GM18870 (cell line): ENCODE measurements around the gene ETV7.
A peak's percentile ranks its signal among the peaks of the same experiment; 100 is the strongest.
"Not testable (repeated sequence)": the region's sequence is repeated elsewhere in the genome, so short reads cannot be mapped to it uniquely, and the experiment has no call there.

Experiments used
- ATAC-seq: cut with Tn5 transposase; IDR thresholded peaks from one replicate; pipeline ENCODE4 v1.9.1; 2021; ENCODE audit warnings: moderate library complexity; ENCODE audit not compliant: unreplicated experiment

ETV7 gene

DNA sequence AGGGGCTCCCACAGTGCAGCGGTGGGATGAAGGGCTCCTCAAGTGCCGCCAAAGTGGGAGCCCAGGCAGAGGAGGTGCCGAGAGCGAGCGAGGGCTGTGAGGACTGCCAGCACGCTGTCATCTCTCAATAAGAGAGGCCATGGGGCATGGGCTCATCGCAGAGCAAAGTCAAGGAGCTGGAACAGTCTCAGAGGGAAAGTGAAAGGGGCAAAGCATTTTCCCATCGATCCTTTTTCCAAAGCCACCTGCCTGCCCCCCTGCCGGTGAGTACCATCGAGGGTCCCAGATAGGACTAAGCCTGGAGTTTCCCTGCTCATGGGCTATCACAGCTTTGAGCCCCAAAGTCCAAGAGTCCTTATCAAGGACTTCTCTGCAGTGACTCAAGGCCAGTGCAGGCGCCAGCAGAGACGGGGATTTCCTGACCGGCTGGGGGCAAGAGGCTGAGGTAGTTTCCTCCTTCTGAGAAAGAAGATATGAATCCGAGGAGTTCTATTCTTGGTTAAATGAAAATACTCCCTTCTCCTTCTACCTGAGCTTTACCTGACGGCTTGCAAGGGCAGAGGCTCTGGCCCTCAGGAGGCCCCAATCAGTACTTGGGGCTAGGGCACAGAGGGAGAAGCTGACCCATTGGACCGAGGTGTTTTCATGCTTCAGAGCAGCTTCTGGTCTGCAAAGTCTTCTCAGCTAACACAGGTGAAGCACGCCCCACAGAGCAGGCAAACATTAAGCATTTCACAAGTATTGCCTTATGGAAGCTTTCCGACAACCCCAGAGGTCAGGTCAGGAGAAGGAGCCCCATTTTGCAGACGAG is 22.6 kb downstream of the ETV7 start:
- ATAC-seq, result no peak

DNA sequence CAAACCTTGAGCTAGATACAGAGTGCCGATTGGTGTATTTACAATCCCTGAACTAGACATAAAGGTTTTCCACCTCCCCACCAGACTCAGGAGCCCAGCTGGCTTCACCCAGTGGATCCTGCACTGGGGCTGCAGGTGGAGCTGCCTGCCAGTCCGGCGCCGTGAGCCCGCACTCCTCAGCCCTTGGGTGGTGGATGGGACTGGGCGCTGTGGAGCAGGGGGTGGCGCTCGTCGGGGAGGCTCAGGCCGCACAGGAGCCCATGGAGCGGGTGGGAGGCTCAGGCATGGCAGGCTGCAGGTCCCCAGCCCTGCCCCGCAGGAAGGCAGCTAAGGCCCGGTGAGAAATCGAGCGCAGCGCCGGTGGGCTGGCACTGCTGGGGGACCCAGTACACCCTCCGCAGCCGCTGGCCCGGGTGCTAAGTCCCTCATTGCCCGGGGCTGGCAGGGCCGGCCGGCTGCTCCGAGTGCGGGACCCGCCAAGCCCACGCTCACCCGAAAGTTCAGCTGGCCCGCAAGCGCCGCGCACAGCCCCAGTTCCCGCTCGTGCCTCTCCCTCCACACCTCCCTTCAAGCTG is 23.3 kb downstream of the ETV7 start:
- not testable (repeated sequence) for ATAC-seq

DNA sequence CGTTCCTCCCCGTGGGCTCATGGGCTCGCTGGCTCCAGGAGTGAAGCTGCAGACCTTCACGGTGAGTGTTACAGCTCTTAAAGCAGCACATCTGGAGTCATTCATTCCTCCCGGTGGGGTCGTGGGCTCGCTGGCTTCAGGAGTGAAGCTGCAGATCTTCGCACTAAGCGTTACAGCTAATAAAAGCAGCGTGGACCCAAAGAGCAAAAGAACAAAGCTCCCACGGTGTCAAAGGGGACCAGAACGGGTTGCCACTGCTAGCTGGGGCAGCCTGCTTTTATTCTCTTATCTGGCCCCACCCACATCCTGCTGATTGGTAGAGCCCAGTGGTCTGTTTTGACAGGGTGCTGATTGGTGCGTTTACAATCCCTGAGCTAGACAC is 24.1 kb downstream of the ETV7 start:
- ATAC-seq, result not testable (repeated sequence)

GRCh38 chr6:36362551-36363370 is 24.7 kb downstream of the ETV7 start:
- ATAC-seq, result no peak

- ATAC-seq, result no peak
Measured at GRCh38 chr6:36361071-36361470, 26.4 kb downstream of the ETV7 start.

- peak; percentile 39 for ATAC-seq
Measured at GRCh38 chr6:36360241-36361054, 27.0 kb downstream of the ETV7 start.

DNA sequence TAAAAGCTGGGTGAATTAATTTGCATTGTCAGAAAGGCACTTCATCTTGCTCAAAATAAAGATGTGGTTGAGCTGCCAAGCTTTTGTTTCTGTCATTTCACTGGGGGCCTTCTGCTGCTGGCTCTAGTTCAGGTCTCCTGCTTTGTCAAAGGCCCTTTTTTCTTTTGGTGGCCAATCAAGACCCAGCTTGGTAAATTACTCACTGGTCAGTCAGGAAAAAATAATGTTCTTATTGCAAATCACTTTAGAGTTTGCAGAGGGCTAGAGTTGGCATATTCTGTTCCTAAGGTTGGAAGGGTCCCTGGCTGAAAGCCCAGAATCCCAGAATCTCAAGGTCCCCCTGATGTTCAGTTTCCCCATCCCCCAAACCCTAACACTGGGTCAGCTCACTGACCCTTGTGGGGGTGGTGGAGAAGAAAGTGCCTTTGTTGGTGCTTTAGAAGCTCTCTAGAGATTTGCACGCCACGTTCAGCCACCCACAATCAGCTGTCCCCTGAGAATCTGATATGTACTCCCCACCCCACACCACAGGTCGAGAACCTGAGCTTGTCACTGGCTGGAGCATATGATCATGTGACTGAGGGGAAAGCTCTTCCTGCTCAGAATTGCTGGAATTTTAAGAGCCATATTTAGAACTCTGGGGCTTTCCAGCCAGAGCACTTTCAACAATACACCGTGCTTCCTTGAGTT is 29.1 kb downstream of the ETV7 start:
- no peak for ATAC-seq

DNA sequence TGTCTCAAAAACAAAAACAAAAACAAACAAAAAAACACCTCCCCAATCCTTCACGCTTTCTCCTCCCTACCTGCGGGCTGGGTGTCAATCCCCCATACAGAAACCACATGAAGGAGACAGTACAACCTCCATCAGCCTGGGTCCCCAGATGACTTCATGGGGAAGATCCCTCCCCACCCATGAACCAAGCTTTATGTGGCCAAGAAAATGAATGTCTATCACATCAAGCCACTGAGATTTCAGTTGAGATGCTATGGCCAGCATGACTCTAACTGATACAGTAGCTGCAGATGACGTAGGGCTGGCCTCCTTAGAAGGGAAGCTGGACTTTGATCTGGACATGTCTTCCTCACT is 29.6 kb downstream of the ETV7 start:
- ATAC-seq, result peak; percentile 38

- ATAC-seq, result no peak
Measured at GRCh38 chr6:36355819-36356218, 31.6 kb downstream of the ETV7 start.

GRCh38 chr6:36353411-36353915 is 34.0 kb downstream of the ETV7 start:
- no peak for ATAC-seq

GRCh38 chr6:36352477-36353157 is 34.9 kb downstream of the ETV7 start:
- no peak for ATAC-seq

DNA sequence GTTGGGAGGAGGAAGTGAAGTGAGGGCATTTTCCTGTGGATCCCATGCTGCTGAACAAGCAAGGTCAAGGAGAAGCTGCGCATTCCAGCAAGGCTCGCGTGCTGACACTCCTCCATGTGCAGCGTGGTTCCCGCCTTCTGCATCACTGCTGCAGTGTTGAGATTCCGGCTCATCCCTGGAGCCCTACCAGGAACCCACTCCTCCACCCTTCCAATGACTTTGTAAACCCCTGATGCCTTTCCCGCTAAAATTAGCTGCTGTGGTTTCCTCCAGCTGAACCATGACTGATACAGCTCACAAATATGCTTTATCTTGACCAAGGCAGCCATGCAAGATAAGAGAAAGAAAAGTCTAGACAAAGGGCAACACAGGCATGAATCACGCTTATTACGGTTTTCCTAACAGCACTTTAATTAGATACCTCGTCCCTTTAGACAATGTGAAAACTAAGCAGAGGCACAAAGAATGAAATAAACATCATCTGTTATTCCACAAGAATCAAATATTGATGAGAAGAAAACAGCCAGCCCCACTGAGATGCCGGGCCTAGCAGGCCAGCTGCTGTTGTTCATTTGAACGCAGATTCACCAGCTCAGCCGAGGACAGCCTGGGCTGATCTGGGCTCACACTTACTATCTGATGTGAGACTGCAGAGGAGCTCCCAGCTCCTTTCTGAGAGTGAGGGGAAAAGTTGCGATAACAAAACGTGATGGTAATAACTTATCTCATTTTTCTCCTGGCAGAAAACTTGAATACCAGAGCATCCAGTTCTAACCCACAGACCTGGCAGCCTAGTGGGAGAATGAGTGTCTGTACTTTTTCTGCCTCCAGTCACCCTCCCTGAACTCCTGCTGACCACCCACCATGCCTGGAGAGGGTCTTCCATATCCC is 36.5 kb downstream of the ETV7 start:
- no peak for ATAC-seq

DNA sequence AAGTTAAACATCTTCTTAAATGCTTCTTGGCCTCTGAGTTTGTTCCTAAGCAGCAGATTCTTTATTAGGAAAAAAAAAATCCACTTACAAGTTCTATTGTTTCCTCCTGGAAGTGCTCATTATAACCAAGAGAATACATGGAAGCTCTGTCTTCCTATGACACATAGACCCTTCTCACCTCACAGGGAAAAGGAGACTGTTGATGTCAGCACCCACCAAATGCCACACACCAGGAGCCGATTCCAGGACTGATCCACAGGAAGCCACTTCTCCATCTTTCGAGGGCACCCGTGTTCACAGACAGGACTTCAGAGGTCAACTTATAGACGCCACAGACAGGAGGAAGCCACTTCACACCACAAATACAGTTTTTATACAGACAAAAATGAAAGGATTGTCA is 37.4 kb downstream of the ETV7 start:
- no peak for ATAC-seq

- no peak for ATAC-seq
Measured at GRCh38 chr6:36349240-36349639, 38.2 kb downstream of the ETV7 start.

GRCh38 chr6:36347621-36348020 is 39.8 kb downstream of the ETV7 start:
- no peak for ATAC-seq

DNA sequence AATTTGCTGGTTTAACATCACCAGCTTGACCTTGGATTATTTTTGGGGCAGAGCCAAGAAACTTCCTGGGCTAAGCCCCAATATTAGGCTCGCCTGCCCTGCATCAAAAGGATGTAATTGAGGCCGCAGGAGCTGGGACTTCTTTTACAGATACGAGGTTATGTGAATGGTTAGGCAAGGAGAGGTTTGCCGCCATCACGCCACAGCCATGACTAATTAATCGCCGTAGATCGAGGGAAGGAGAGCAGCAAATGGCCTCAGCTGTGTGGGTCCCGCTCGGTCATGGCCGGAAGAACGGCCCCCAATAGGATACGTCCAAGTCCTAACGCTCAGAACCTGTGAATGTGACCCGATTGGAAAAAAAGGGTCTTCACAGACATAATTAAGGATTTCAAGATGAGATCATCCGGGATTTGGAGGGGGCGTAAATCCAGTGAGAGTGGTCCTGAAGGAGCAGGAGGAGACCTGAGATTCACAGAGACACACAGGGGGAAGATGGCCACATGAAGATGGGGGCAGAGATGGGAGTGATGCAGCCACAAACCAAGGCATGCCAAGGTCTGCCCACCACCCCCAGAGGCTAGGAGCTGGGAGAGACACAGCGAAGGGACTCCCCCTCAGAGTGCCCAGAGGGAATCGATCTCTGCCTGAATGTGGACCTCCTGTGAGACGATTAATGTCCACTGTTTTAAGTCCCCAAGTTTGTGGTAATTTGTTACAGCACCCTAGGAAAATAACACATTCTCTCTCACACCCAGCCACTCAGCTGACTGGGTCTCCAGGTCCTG is 40.8 kb downstream of the ETV7 start:
- no peak for ATAC-seq

GRCh38 chr6:36345681-36346466 is 41.6 kb downstream of the ETV7 start:
- no peak for ATAC-seq
